Caco-2 (cell line): ENCODE measurements around the gene CATSPERD. TPM values are rescaled to one million over a fixed set of nuclear protein-coding genes. Genes with fewer than 3 reads are reported as not detected.

Source experiments
- BruUV-seq: library from RNA; stranded (reverse); fragments of 400-500 nt; replicated peaks from 2 replicates; lab custom pipeline; 2021; lab: Mats Ljungman, UMichigan
- CTCF ChIA-PET: fragments of 300-600 bp; sonication (Branson Sonifier 250); formaldehyde crosslinking; loops from one replicate; lab custom pipeline; 2022; ENCODE audit warnings: antibody characterized with exemption; lab: Charles Lee
- POLR2A ChIA-PET: fragments of 300-600 bp; sonication (Branson Sonifier 250); formaldehyde crosslinking; loops from one replicate; lab custom pipeline; 2022; ENCODE audit warnings: antibody characterized with exemption; lab: Charles Lee
- DNase-seq, 2 experiments: peaks; one replicate each; pipeline versions ENCODE4 v3.0.0 to v3.0.0-alpha.2; 2020 to 2022
- H3K27me3 ChIP-seq: replicated peaks from 2 replicates; pipeline ENCODE4 v1.6.0; 2011; ENCODE audit warnings: low read length; ENCODE audit not compliant: control insufficient read depth, insufficient read depth
- H3K36me3 ChIP-seq: 2 replicates; pipeline ENCODE4 v1.5.1; 2011; ENCODE audit warnings: low read length; ENCODE audit not compliant: control insufficient read depth, insufficient read depth
- H3K4me1 ChIP-seq: fragments of 250-450 bp; sonication (Bioruptor Pico); 2 replicates; pipeline ENCODE4 v1.5.1; 2020; ENCODE audit warnings: mild to moderate bottlenecking
- H3K4me3 ChIP-seq: 2 replicates; pipeline ENCODE4 v1.5.1; 2011; ENCODE audit warnings: low read depth, mild to moderate bottlenecking, control low read depth, low read length
- H3K9me3 ChIP-seq: fragments of 250-450 bp; sonication (Bioruptor Pico); 2 replicates; pipeline ENCODE4 v1.5.1; 2020; ENCODE audit warnings: mild to moderate bottlenecking, moderate library complexity
- H3K27ac Mint-ChIP-seq: one replicate; pipeline ENCODE4 v1.8.0; 2022; ENCODE audit warnings: mixed read lengths; ENCODE audit not compliant: unreplicated experiment
- H3K27me3 Mint-ChIP-seq: one replicate; pipeline ENCODE4 v1.8.0; 2022; ENCODE audit warnings: mixed read lengths; ENCODE audit not compliant: insufficient read depth, unreplicated experiment
- H3K36me3 Mint-ChIP-seq: one replicate; pipeline ENCODE4 v1.8.0; 2022; ENCODE audit warnings: mild to moderate bottlenecking, mixed read lengths; ENCODE audit not compliant: insufficient read depth, unreplicated experiment
- H3K4me1 Mint-ChIP-seq: one replicate; pipeline ENCODE4 v1.8.0; 2022; ENCODE audit warnings: low read depth, mixed read lengths; ENCODE audit not compliant: unreplicated experiment
- H3K4me3 Mint-ChIP-seq: one replicate; pipeline ENCODE4 v1.8.0; 2022; ENCODE audit warnings: mild to moderate bottlenecking, moderate library complexity, mixed read lengths; ENCODE audit not compliant: unreplicated experiment
- H3K9me3 Mint-ChIP-seq: one replicate; pipeline ENCODE4 v1.8.0; 2022; ENCODE audit warnings: mixed read lengths; ENCODE audit not compliant: unreplicated experiment
- intact Hi-C: fragments of 100-400 bp; cut with micrococcal nuclease; formaldehyde crosslinking; loops from one replicate; pipeline ENCODE4 v1.10.0; 2022; ENCODE audit not compliant: unreplicated experiment
- total RNA-seq: library from RNA; stranded (reverse); gene quantifications from 2 replicates; pipeline ENCODE4 v1.2.3, GENCODE V29; 2022
- TF ChIP-seq, protein P1 (sequence below), 2 experiments: fragments of 200-600 bp in 1 of 2; IDR thresholded peaks; 1 replicate in 1 of 2; 2 replicates in 1 of 2; pipeline versions ENCODE4 v1.5.1 to v1.8.0; 2011 to 2022; ENCODE audit warnings: antibody characterized with exemption in 1 of 2, control low read depth in 1 of 2, inconsistent platforms in 1 of 2, low read depth in 1 of 2, low read length in 1 of 2, mild to moderate bottlenecking in 1 of 2, moderate library complexity in 1 of 2; ENCODE audit not compliant: insufficient read depth in 1 of 2, severe bottlenecking in 1 of 2, unreplicated experiment in 1 of 2

Gene CATSPERD
- total RNA-seq, 1 experiment from 2014 or later: not detected

DNA sequence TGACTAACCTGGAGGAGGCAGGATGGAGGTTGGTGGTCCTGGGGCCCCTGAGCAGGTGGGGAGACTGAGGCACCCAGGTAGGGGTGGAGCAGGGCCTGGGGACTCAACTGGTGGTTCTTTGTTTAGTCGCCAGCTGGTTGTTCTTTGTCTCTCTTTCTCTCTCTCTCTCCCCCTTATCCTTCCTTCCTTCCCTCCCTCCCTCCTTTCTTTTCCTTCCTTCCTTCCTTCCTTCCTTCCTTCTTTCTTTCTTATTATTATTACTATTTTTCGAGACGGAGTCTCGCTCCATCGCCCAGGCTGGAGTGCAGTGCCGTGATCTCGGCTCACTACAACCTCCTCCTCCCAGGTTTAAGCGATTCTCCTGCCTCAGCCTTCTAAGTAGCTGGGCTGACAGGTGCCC is 77.8 kb downstream of the CATSPERD start:
- intact Hi-C loops: no loop called here
- TF ChIP-seq, protein P1, sequence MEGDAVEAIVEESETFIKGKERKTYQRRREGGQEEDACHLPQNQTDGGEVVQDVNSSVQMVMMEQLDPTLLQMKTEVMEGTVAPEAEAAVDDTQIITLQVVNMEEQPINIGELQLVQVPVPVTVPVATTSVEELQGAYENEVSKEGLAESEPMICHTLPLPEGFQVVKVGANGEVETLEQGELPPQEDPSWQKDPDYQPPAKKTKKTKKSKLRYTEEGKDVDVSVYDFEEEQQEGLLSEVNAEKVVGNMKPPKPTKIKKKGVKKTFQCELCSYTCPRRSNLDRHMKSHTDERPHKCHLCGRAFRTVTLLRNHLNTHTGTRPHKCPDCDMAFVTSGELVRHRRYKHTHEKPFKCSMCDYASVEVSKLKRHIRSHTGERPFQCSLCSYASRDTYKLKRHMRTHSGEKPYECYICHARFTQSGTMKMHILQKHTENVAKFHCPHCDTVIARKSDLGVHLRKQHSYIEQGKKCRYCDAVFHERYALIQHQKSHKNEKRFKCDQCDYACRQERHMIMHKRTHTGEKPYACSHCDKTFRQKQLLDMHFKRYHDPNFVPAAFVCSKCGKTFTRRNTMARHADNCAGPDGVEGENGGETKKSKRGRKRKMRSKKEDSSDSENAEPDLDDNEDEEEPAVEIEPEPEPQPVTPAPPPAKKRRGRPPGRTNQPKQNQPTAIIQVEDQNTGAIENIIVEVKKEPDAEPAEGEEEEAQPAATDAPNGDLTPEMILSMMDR (IDR thresholded peaks at IDR 0.05; ENCODE audit: insufficient read depth in 1 of 2, low read depth in 1 of 2, low read length in 1 of 2, severe bottlenecking in 1 of 2, unreplicated experiment in 1 of 2): no peak
- no peaks in the 10 kb centered on the region for H3K9me3 Mint-ChIP-seq
- H3K27me3 Mint-ChIP-seq: no peaks in the 10 kb centered on the region
- DNase-seq: no peak
- Histone ChIP-seq H3K9me3 (no peaks in the 10 kb centered on the region), H3K4me1 (no peaks in the 10 kb centered on the region), H3K4me3 (no peak overlapping the region), H3K27me3 (no peaks in the 10 kb centered on the region), H3K36me3 (no peaks in the 10 kb centered on the region)
- ChIA-PET POLR2A (interaction anchor here (0.5 kb wide), 1 partner anchor 882 kb away, joined by 3 read pairs; no protein-coding TSS in a partner anchor), CTCF (no interaction called here)
- H3K4me1 Mint-ChIP-seq: no peaks in the 10 kb centered on the region
- no TSS peak for BruUV-seq
- no peak overlapping the region for H3K4me3 Mint-ChIP-seq
- H3K36me3 Mint-ChIP-seq: no peaks in the 10 kb centered on the region
- H3K27ac Mint-ChIP-seq: no peak overlapping the region

DNA sequence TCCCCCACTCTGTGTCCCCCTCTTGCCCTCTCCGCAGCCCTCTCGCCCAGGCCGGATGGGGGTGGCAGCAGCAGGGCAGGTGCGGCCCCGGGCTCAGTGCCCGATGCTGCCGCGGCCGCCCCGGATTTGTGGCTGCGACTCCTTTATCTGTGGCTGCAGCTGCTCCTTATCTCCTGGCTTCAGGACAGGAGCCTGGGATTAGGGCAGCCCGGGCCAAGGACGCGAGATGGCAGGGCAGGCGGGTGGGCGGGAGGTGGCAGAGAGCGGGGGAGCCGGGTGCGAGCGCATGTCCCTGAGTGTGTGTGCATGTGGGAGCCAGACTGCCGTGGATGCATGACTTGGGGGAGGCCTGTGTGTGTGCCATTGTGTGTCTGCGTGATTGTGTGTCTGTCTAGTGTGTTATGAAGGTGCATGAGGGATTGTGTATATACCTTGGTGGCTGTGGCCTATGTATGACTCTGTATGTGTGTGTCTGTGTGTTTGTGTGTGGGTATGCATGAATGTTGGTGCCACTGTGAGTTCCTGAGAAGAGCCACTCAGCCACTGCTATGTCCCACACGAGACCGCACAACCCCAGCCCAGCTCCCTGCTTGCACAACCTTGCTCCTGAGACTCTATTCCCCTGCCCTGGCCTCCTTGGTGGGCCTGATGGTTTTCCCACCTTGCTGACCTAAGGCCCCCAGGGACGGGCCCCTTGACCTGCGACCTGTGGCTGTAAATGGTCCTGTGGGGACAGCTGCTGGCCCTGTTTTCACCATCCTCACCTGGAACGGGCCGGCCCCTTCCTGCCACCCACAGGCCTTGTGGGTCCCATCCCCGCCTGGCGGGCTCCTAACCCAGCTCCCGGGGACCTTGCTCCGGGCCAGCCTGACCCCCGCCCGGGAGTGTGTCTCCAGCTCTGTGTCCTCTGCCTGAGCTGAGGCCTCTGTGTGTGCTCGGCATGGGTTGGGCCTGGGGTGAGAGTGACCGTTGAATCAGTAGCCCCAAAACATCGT is 79.1 kb downstream of the CATSPERD start:
- POLR2A ChIA-PET: no interaction called here

More for the DNA sequence above, 79.1 kb downstream of the CATSPERD start:
- Mint-ChIP-seq H3K9me3 (no peaks in the 10 kb centered on the region), H3K4me3 (no peak overlapping the region), H3K36me3 (no peaks in the 10 kb centered on the region), H3K27me3 (no peaks in the 10 kb centered on the region), H3K27ac (peak overlapping the region; percentile 71), H3K4me1 (no peaks in the 10 kb centered on the region)
- H3K4me1 ChIP-seq: 0 out of 2 replicates have a peak, but pooled peaks cover 3% of the 10 kb centered on the region
- DNase-seq: no peak
- H3K9me3 ChIP-seq: no peaks in the 10 kb centered on the region
- H3K27me3 ChIP-seq: no peaks in the 10 kb centered on the region
- CTCF ChIA-PET: interaction anchor here (0.6 kb wide), 1 partner anchor 76 kb away, joined by 3 read pairs; no protein-coding TSS in a partner anchor
- TF ChIP-seq, protein P1 (IDR thresholded peaks at IDR 0.05; ENCODE audit: insufficient read depth in 1 of 2, low read depth in 1 of 2, low read length in 1 of 2, severe bottlenecking in 1 of 2, unreplicated experiment in 1 of 2): no peak
- intact Hi-C loops: no loop called here
- no peaks in the 10 kb centered on the region for H3K36me3 ChIP-seq
- no TSS peak for BruUV-seq
- H3K4me3 ChIP-seq: no peak overlapping the region
